ENCODE data around the gene KCNK5.

KCNK5 gene

GRCh38 chr6:39211183-39211582 lies 18.1 kb downstream of the KCNK5 start:
- no peak for DNase-seq (ENCODE audit: low read depth)
- no peak for TF ChIP-seq CTCF (IDR thresholded peaks at IDR 0.05; ENCODE audit: low read length, missing control alignments)
- no peak overlapping the region for H3K4me3 ChIP-seq (replicated peaks; ENCODE audit: low read depth, low read length)

GRCh38 chr6:39210450-39210849 lies 18.8 kb downstream of the KCNK5 start:
- TF ChIP-seq CTCF (IDR thresholded peaks at IDR 0.05; ENCODE audit: low read length, missing control alignments) = no peak

GRCh38 chr6:39209911-39210310 lies 19.4 kb downstream of the KCNK5 start:
- no peak overlapping the region for H3K4me3 ChIP-seq (replicated peaks; ENCODE audit: low read depth, low read length)
- no peak for DNase-seq (ENCODE audit: low read depth)
- TF ChIP-seq CTCF (IDR thresholded peaks at IDR 0.05; ENCODE audit: low read length, missing control alignments) = no peak

More at GRCh38 chr6:39210450-39210849, 18.8 kb downstream of the KCNK5 start:
- DNase-seq (ENCODE audit: low read depth) = no peak
- no peak overlapping the region for H3K4me3 ChIP-seq (replicated peaks; ENCODE audit: low read depth, low read length)

GRCh38 chr6:39209360-39209811 lies 19.9 kb downstream of the KCNK5 start:
- no peak for DNase-seq (ENCODE audit: low read depth)
- no peak overlapping the region for H3K4me3 ChIP-seq (replicated peaks; ENCODE audit: low read depth, low read length)
- TF ChIP-seq CTCF (IDR thresholded peaks at IDR 0.05; ENCODE audit: low read length, missing control alignments) = no peak

- H3K4me3 ChIP-seq (replicated peaks; ENCODE audit: low read depth, low read length) = no peak overlapping the region
- no peak for TF ChIP-seq CTCF (IDR thresholded peaks at IDR 0.05; ENCODE audit: low read length, missing control alignments)
- no peak for DNase-seq (ENCODE audit: low read depth)
Measured at GRCh38 chr6:39208223-39208739, 21.0 kb downstream of the KCNK5 start.

- DNase-seq (ENCODE audit: low read depth) = no peak
- no peak overlapping the region for H3K4me3 ChIP-seq (replicated peaks; ENCODE audit: low read depth, low read length)
- no peak for TF ChIP-seq CTCF (IDR thresholded peaks at IDR 0.05; ENCODE audit: low read length, missing control alignments)
Measured at GRCh38 chr6:39207416-39208222, 21.7 kb downstream of the KCNK5 start.

All from fibroblast of pulmonary artery (primary cell).